Stimulated activated CD4-positive, alpha-beta T cell treated with anti-CD3 and anti-CD28 coated beads, TNF-alpha, amount 100 ng/mL, for 48 hours (primary cell): ENCODE measurements around the gene FAT2.

Experiments
- DNase-seq, 3 donors: peaks; one replicate each; pipeline ENCODE4 v3.0.0-alpha.2; 2020; ENCODE audit warnings: low read depth in 3 of 3

The FAT2 gene, protein sequence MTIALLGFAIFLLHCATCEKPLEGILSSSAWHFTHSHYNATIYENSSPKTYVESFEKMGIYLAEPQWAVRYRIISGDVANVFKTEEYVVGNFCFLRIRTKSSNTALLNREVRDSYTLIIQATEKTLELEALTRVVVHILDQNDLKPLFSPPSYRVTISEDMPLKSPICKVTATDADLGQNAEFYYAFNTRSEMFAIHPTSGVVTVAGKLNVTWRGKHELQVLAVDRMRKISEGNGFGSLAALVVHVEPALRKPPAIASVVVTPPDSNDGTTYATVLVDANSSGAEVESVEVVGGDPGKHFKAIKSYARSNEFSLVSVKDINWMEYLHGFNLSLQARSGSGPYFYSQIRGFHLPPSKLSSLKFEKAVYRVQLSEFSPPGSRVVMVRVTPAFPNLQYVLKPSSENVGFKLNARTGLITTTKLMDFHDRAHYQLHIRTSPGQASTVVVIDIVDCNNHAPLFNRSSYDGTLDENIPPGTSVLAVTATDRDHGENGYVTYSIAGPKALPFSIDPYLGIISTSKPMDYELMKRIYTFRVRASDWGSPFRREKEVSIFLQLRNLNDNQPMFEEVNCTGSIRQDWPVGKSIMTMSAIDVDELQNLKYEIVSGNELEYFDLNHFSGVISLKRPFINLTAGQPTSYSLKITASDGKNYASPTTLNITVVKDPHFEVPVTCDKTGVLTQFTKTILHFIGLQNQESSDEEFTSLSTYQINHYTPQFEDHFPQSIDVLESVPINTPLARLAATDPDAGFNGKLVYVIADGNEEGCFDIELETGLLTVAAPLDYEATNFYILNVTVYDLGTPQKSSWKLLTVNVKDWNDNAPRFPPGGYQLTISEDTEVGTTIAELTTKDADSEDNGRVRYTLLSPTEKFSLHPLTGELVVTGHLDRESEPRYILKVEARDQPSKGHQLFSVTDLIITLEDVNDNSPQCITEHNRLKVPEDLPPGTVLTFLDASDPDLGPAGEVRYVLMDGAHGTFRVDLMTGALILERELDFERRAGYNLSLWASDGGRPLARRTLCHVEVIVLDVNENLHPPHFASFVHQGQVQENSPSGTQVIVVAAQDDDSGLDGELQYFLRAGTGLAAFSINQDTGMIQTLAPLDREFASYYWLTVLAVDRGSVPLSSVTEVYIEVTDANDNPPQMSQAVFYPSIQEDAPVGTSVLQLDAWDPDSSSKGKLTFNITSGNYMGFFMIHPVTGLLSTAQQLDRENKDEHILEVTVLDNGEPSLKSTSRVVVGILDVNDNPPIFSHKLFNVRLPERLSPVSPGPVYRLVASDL (N-terminal part only)

GRCh38 chr5:151591144-151591819, at the start of gene FAT2:
Gene FAT2, minus strand, starts transcription at chr5:151591331. Its CDS starts 22,400 bp downstream, at chr5:151568931.
- DNase-seq = no peak

DNA sequence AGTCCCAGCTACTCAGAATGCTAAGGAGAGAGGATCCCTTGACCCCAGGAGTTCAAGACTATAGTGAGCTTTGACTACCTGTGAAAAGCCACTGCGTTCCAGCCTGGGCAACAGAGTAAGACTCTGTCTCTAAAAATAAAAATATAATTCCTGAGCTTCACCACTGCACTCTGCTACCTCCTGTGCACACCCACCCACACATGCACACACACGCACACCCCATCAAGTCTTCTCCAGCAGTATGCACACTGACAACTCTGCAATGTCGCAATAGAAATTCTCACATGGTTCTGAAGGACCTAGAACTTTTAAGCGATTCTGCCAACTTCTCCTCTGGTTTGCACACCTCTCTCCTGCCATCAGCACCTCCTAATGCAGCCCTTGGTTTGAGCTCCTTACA, 47.5 kb upstream of the FAT2 start:
- no peak for DNase-seq

DNA sequence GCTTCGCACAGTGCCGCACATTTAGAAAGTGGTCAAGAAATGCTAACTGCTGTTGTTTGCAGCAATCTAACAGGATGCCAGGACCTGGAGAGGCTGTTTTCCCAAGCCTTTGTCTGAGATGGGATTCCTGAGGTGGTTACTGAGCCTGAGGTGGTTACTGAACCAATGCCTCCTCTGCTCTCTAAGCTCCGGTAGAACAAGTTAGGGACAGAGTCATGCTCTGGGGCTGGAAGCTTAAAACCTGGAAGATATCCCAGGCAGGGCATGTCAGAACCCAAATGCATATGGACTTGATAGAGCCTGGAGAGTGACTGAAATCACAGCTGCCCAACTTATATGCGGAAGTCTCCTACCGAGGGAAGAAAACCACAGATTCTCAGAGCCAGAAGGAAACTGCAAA, 46.5 kb upstream of the FAT2 start:
- DNase-seq = no peak

GRCh38 chr5:151633892-151634291, 42.8 kb upstream of the FAT2 start:
- no peak for DNase-seq

DNA sequence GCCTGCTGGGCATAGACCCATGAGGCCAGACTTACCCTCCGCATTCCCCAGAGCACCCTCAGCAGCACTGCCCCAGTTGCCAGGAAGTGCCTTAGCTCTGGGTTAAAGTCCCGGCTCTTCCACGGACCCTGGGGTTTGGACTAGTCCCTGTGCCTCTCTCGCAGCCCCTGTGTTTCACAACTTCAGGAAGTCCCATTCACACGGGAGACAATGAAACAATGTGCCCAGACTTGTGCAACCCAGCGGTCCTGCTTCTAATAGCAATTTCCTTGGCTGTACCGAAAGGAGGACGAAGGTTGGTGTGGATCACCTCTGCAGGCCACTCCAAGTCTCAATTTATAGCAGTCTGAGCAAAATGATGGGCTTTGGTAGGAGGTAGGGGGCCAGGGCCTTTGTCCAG, 41.8 kb upstream of the FAT2 start:
- no peak for DNase-seq

GRCh38 chr5:151632524-151632923, 41.4 kb upstream of the FAT2 start:
- DNase-seq = no peak

GRCh38 chr5:151631941-151632340, 40.8 kb upstream of the FAT2 start:
- no peak for DNase-seq

- DNase-seq = no peak
These were observed 39.0 kb upstream of the FAT2 start for GRCh38 chr5:151630088-151630487.

- no peak for DNase-seq
These were observed 37.1 kb upstream of the FAT2 start for GRCh38 chr5:151628112-151628823.

- DNase-seq = no peak
These were observed 36.5 kb upstream of the FAT2 start for GRCh38 chr5:151627650-151628049.

DNA sequence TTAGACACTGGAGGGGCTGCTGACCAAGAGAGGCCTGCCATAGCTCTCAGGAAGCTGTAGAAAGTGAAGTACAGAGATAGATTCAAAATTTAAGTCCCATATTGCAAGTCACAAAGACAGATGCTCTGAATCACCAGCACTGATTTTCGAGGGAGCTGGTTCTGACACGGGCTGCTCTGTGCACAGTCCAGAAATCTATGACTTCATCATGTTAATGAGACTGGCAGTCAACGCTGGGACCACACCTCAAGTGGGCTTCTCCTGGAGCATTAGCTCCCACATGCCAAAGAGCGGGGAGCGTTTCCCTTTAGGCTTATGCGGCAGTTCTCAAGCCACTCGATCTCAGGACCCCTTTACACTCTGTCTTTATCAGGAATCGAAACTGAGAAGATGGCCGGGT, 34.2 kb upstream of the FAT2 start:
- no peak for DNase-seq

- no peak for DNase-seq
These were observed 33.3 kb upstream of the FAT2 start for GRCh38 chr5:151624476-151624875.

DNA sequence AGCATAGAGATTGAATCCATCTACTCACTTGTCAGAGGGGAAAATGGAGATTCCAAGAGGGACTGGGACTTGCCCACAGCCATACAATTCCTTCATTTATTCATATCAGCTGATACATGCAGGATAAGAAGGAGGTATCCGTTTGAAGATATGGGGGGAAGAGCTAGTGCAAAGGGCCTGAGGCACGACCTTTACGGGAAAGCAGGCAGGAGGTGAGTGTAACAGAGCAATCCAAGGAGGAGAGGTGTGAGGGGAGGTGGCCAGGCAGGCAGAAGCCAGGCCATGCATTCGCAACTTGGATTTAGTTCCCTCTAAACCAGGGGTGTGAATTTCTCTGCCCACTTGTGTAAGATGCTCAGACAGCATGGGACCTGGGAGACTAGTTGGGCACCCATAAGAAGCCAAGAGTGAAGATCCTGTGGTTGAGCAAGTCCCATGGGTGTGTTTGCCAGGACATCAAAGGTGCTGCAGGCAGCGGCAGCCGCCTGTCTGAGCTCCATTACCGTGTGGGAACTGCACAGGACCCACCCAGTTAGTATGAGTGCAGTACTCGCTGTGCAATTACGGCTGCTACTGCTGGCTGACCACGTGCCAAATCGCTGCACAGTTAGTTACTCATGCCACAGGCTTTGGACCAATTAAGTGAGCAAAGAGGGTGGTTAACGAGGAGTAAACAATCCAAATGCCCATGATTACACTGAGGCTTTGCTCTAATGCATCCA, 31.4 kb upstream of the FAT2 start:
- no peak for DNase-seq

DNA sequence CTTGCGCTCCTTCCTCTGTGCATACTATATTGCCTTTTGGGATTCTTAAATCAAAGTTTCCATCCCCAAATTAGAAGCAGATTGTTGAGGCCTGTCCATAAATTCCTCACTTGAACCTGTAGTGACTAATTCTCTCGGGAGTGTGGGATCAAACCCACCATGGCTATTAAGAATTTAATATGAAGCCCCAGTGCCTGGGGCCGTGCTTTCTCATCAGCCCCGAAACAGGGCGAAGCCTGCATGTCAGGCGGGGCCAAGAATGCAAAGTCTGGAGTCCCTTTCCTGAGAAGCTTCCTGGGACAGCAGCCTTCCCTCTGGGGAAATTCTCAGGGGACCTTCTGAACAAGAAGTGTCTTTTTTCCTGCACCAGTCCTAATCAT, 29.3 kb upstream of the FAT2 start:
- no peak for DNase-seq

DNA sequence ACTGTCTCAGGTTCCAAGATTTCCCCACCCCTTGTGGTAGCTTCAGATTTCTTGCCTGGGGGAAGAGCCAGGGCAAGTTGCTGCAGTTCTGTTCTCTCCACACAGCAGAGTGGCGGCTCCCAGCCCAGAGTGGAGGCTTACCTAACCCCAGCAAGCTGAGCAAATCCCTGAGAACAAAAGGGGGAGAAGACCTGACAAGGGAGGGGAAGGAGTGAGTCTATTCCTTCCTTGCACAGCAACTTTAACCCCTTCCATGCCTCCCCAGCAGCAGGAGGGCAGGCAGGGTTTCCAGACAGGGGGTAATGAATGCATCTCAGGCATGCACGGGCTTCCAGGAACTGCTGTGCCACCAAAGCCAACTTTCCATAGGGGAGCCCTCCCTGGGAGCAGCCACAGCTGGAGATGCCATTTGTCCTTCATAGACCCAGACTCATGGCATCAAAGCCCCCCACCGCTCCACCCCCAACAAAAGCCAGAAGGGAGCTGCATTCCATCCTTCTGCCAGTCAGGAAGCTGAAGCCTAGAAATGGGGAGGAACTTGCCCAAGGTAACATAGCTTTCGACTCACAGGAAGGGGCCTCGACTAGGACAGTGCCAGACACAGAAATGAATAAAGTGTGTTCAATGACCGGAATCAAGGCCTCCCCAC, 28.8 kb upstream of the FAT2 start:
- DNase-seq = no peak

DNA sequence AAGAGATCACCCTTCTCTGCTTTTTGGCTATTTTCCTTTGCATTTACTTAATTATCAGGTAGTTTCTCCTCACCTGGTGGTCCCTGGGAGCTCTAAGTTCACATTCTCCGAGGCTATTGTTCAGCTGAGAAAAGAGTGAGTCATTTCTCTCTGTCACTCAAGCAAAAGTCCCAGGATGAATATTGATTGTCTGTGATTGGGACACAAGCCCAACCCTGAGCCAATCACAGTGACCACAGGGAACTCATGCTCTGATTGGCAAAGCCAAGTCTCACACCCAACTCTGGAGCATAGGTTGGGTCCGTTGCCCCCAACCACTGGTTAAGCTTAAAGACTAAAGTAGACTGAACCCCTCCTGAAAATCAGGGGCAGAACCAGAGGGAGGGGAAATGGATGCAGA, 27.8 kb upstream of the FAT2 start:
- DNase-seq = no peak

- no peak for DNase-seq
These were observed 26.9 kb upstream of the FAT2 start for GRCh38 chr5:151617841-151618710.

GRCh38 chr5:151617383-151617840, 26.3 kb upstream of the FAT2 start:
- no peak for DNase-seq

DNA sequence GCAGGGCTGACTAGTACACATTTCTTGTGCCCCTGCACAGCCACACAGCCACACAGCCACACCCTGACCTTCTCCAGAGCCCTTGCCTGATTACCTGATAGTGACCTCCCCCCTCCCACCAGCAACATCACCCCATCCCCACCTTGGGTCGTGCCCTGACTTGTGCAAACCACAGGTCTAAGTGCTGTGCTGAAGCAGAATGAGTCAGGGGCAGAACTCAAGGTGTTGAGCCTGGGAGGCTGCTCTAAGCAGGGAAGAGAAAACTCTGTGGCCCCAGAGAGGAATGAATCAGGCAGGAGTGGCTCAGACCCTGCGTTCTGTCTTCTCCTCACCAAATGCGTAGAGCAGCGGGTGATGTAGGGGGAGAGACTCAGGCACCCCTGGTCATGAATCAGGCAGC, 24.3 kb upstream of the FAT2 start:
- DNase-seq = peak in 1 of 3 donors; percentile 19
